Brain microvascular endothelial cell (primary cell): ENCODE results near the gene MYO7A.

Source experiments
- DNase-seq: peaks from one replicate; pipeline ENCODE4 v3.0.0-alpha.2; 2020
- H3K27ac ChIP-seq: fragments of 250-450 bp; sonication (Bioruptor Pico); 2 replicates; pipeline ENCODE4 v1.5.1; 2020; ENCODE audit warnings: mild to moderate bottlenecking, moderate library complexity
- H3K27me3 ChIP-seq: fragments of 250-450 bp; sonication (Bioruptor Pico); replicated peaks from 2 replicates; pipeline ENCODE4 v1.5.1; 2020; ENCODE audit warnings: mild to moderate bottlenecking
- H3K36me3 ChIP-seq: fragments of 250-450 bp; sonication (Bioruptor Pico); replicated peaks from 2 replicates; pipeline ENCODE4 v1.5.1; 2020; ENCODE audit warnings: mild to moderate bottlenecking
- H3K4me3 ChIP-seq: 2 replicates; pipeline ENCODE4 v1.5.1; 2011; ENCODE audit warnings: low read depth, mild to moderate bottlenecking, control low read depth, low read length, moderate library complexity
- CTCF ChIP-seq: IDR thresholded peaks from 2 replicates; pipeline ENCODE4 v1.5.1; 2011; ENCODE audit warnings: low read depth, mild to moderate bottlenecking, moderate library complexity, low read length, control low read depth, inconsistent platforms; ENCODE audit errors: missing control alignments
- in situ Hi-C: cut with HindIII; loops from 2 replicates; pipeline ENCODE4 v1.10.0; 2017; ENCODE audit warnings: low sequenced_read_pairs, low pct_ligation_motif_present

The MYO7A gene

GRCh38 chr11:77206264-77207018 is 78.4 kb downstream of the MYO7A start:
- Histone ChIP-seq H3K4me3 (no peak overlapping the region), H3K27me3 (no peaks in the 10 kb centered on the region), H3K27ac (no peak overlapping the region), H3K36me3 (no peaks in the 10 kb centered on the region)
- in situ Hi-C loops, result no loop called here
- no peak for TF ChIP-seq CTCF
- no peak for DNase-seq

- peak; percentile 6 for TF ChIP-seq CTCF
- no peaks in the 10 kb centered on the region for H3K27me3 ChIP-seq
- in situ Hi-C loops, result no loop called here
- H3K36me3 ChIP-seq, result no peaks in the 10 kb centered on the region
- DNase-seq, result no peak
- H3K4me3 ChIP-seq, result no peak overlapping the region
- H3K27ac ChIP-seq, result no peak overlapping the region
Observed at GRCh38 chr11:77207019-77207485, 79.0 kb downstream of the MYO7A start.

GRCh38 chr11:77207618-77208313 is 79.7 kb downstream of the MYO7A start:
- Histone ChIP-seq H3K36me3 (no peaks in the 10 kb centered on the region), H3K27ac (no peak overlapping the region), H3K4me3 (no peak overlapping the region), H3K27me3 (no peaks in the 10 kb centered on the region)
- no peak for DNase-seq
- TF ChIP-seq CTCF, result no peak
- in situ Hi-C loops, result no loop called here

GRCh38 chr11:77208535-77208934 is 80.5 kb downstream of the MYO7A start:
- Histone ChIP-seq H3K36me3 (no peaks in the 10 kb centered on the region), H3K27me3 (no peaks in the 10 kb centered on the region), H3K27ac (no peak overlapping the region), H3K4me3 (no peak overlapping the region)
- no peak for DNase-seq
- TF ChIP-seq CTCF, result no peak
- in situ Hi-C loops, result no loop called here

GRCh38 chr11:77209663-77210062 is 81.6 kb downstream of the MYO7A start:
- TF ChIP-seq CTCF, result no peak
- Histone ChIP-seq H3K4me3 (no peak overlapping the region), H3K36me3 (no peaks in the 10 kb centered on the region), H3K27ac (no peak overlapping the region), H3K27me3 (no peaks in the 10 kb centered on the region)
- in situ Hi-C loops, result no loop called here
- no peak for DNase-seq
